HEK293 (cell line): ENCODE results near the gene IGF1R.

Experiments
- CTCF ChIA-PET: fragments of 350-600 bp; formaldehyde crosslinking; extraction: SDS; loops from one replicate; lab custom pipeline; 2021; ENCODE audit warnings: antibody characterized with exemption; lab: Yijun Ruan, JAX
- POLR2A ChIA-PET: fragments of 300-600 bp; formaldehyde crosslinking; extraction: SDS; loops from one replicate; lab custom pipeline; 2020; ENCODE audit warnings: antibody characterized with exemption, inconsistent platforms; lab: Yijun Ruan, JAX
- H3K27ac ChIP-seq: fragments of 200-500 bp; sonication (Bioruptor generic); 2 replicates; pipeline ENCODE4 v1.5.1; 2014; ENCODE audit warnings: low read depth, low read length, control low read depth, inconsistent platforms; ENCODE audit errors: extremely low read depth
- H3K36me3 ChIP-seq, 2 experiments: fragments of 200-500 bp in 1 of 2; sonication (Bioruptor generic) in 1 of 2; 1 replicate in 1 of 2; 2 replicates in 1 of 2; pipeline ENCODE4 v1.5.1; 2014 to 2017; ENCODE audit warnings: inconsistent platforms in 2 of 2, low read length in 2 of 2; ENCODE audit not compliant: control insufficient read depth in 2 of 2, insufficient read depth in 1 of 2
- H3K4me1 ChIP-seq: fragments of 200-500 bp; sonication (Bioruptor generic); 2 replicates; pipeline ENCODE4 v1.5.1; 2014; ENCODE audit warnings: mild to moderate bottlenecking, low read length, inconsistent platforms; ENCODE audit not compliant: control insufficient read depth, insufficient read depth
- H3K4me3 ChIP-seq: 2 replicates; pipeline ENCODE4 v1.5.1; 2011; ENCODE audit warnings: low read depth, mild to moderate bottlenecking, control low read depth, low read length, moderate library complexity
- H3K9me3 ChIP-seq: fragments of 200-500 bp; sonication (Bioruptor generic); 2 replicates; pipeline ENCODE4 v1.5.1; 2014; ENCODE audit warnings: low read depth, low read length, inconsistent platforms; ENCODE audit not compliant: control insufficient read depth, insufficient read depth
- ELK4 ChIP-seq: IDR thresholded peaks from 2 replicates; pipeline ENCODE4 v1.6.1; 2011; ENCODE audit warnings: mild to moderate bottlenecking, low read depth, low read length, borderline replicate concordance
- GFI1B ChIP-seq: fragments of 450-650 bp; formaldehyde crosslinking; IDR thresholded peaks from 2 replicates; pipeline ENCODE4 v1.5.1; 2016; ENCODE audit warnings: missing biosample characterization, missing genetic modification characterization
- HOXC10 ChIP-seq: sonication (generic); formaldehyde crosslinking; IDR thresholded peaks from 2 replicates; pipeline ENCODE4 v1.8.1; 2023; ENCODE audit warnings: mild to moderate bottlenecking, missing genetic modification reagents
- HOXD13 ChIP-seq: sonication (generic); formaldehyde crosslinking; IDR thresholded peaks from 2 replicates; pipeline ENCODE4 v1.8.0; 2022; ENCODE audit warnings: missing genetic modification reagents, borderline replicate concordance
- INSM2 ChIP-seq: fragments of 450-650 bp; formaldehyde crosslinking; IDR thresholded peaks from 2 replicates; pipeline ENCODE4 v1.5.1; 2016; ENCODE audit warnings: missing biosample characterization, missing genetic modification characterization
- KLF8 ChIP-seq: fragments of 450-650 bp; formaldehyde crosslinking; IDR thresholded peaks from 2 replicates; pipeline ENCODE4 v1.5.1; 2016; ENCODE audit warnings: missing biosample characterization, missing genetic modification characterization
- PRDM10 ChIP-seq: fragments of 450-650 bp; formaldehyde crosslinking; IDR thresholded peaks from 2 replicates; pipeline ENCODE4 v1.5.1; 2016; ENCODE audit warnings: missing biosample characterization, missing genetic modification characterization
- TCF7L2 ChIP-seq: IDR thresholded peaks from 2 replicates; pipeline ENCODE4 v1.6.1; 2011; ENCODE audit warnings: low read depth, mild to moderate bottlenecking, inconsistent platforms, low read length, moderate library complexity, borderline replicate concordance
- TSHZ1 ChIP-seq: fragments of 450-650 bp; formaldehyde crosslinking; IDR thresholded peaks from 2 replicates; pipeline ENCODE4 v1.5.1; 2016; ENCODE audit warnings: missing biosample characterization, missing genetic modification characterization, borderline replicate concordance
- ZBTB26 ChIP-seq: fragments of 450-650 bp; formaldehyde crosslinking; optimal IDR thresholded peaks from 2 replicates; pipeline ENCODE3; 2016; ENCODE audit warnings: missing biosample characterization, mild to moderate bottlenecking, missing genetic modification characterization
- ZBTB48 ChIP-seq: fragments of 450-650 bp; formaldehyde crosslinking; IDR thresholded peaks from 2 replicates; pipeline ENCODE4 v1.5.1; 2016; ENCODE audit warnings: missing biosample characterization, missing genetic modification characterization
- ZNF112 ChIP-seq: fragments of 450-650 bp; formaldehyde crosslinking; IDR thresholded peaks from 2 replicates; pipeline ENCODE4 v1.5.0; 2017; ENCODE audit warnings: missing biosample characterization, missing genetic modification characterization
- ZNF114 ChIP-seq: fragments of 450-650 bp; formaldehyde crosslinking; IDR thresholded peaks from 2 replicates; pipeline ENCODE4 v1.5.0; 2017; ENCODE audit warnings: missing biosample characterization, missing genetic modification characterization
- ZNF311 ChIP-seq: fragments of 450-650 bp; formaldehyde crosslinking; IDR thresholded peaks from 2 replicates; pipeline ENCODE4 v1.5.1; 2017; ENCODE audit warnings: missing biosample characterization, missing genetic modification characterization, borderline replicate concordance
- ZNF335 ChIP-seq: fragments of 450-650 bp; formaldehyde crosslinking; conservative IDR thresholded peaks from 2 replicates; pipeline ENCODE4 v1.5.1; 2016; ENCODE audit warnings: missing biosample characterization, missing genetic modification characterization
- ZNF366 ChIP-seq: fragments of 450-650 bp; formaldehyde crosslinking; conservative IDR thresholded peaks from 2 replicates; pipeline ENCODE4 v1.5.1; 2016; ENCODE audit warnings: missing biosample characterization, missing genetic modification characterization
- ZNF37A ChIP-seq: fragments of 450-650 bp; IDR thresholded peaks from 2 replicates; pipeline ENCODE4 v1.5.1; 2018; ENCODE audit warnings: missing biosample characterization, missing genetic modification characterization
- ZNF394 ChIP-seq: fragments of 450-650 bp; formaldehyde crosslinking; IDR thresholded peaks from 2 replicates; pipeline ENCODE4 v1.5.1; 2016; ENCODE audit warnings: missing biosample characterization, missing genetic modification characterization, mild to moderate bottlenecking, moderate library complexity, borderline replicate concordance
- ZNF416 ChIP-seq: fragments of 450-650 bp; formaldehyde crosslinking; IDR thresholded peaks from 2 replicates; pipeline ENCODE4 v1.5.1; 2016; ENCODE audit warnings: missing biosample characterization, missing genetic modification characterization
- ZNF48 ChIP-seq: fragments of 450-650 bp; formaldehyde crosslinking; IDR thresholded peaks from 2 replicates; pipeline ENCODE4 v1.5.1; 2016; ENCODE audit warnings: missing biosample characterization, missing genetic modification characterization
- ZNF560 ChIP-seq: fragments of 450-650 bp; formaldehyde crosslinking; IDR thresholded peaks from 2 replicates; pipeline ENCODE4 v1.5.1; 2017; ENCODE audit warnings: missing biosample characterization, missing genetic modification characterization, borderline replicate concordance
- ZNF580 ChIP-seq: fragments of 450-650 bp; formaldehyde crosslinking; IDR thresholded peaks from 2 replicates; pipeline ENCODE4 v1.5.1; 2016; ENCODE audit warnings: missing biosample characterization, missing genetic modification characterization
- ZNF843 ChIP-seq: fragments of 450-650 bp; formaldehyde crosslinking; IDR thresholded peaks from 2 replicates; pipeline ENCODE4 v1.5.1; 2016; ENCODE audit warnings: missing biosample characterization, missing genetic modification characterization
- ZSCAN23 ChIP-seq: fragments of 450-650 bp; formaldehyde crosslinking; IDR thresholded peaks from 2 replicates; pipeline ENCODE4 v1.5.1; 2016; ENCODE audit warnings: missing biosample characterization, missing genetic modification characterization

Gene IGF1R

GRCh38 chr15:98621021-98621420 lies 27.3 kb upstream of the IGF1R start:
- H3K4me3 ChIP-seq: no peak overlapping the region
- no peak overlapping the region for H3K27ac ChIP-seq
- ChIA-PET POLR2A (no interaction called here), CTCF (interaction anchor here (0.7 to 1.1 kb wide), 3 partner anchors 8 to 98 kb away, joined by 3 to 4 read pairs (median 3); no protein-coding TSS in a partner anchor)
- TF ChIP-seq ZNF114 (tag by site-specific recombination) (no peak), ZBTB48 (tag by site-specific recombination) (no peak), ZNF366 (tag by site-specific recombination) (no peak), KLF8 (no peak), TSHZ1 (tag by site-specific recombination) (no peak), ZNF48 (tag by site-specific recombination) (no peak), HOXC10 (CRISPR knock-in tag) (no peak), HOXD13 (CRISPR knock-in tag) (no peak), ZNF416 (tag by site-specific recombination) (no peak), ZNF394 (tag by site-specific recombination) (no peak), ELK4 (no peak), ZNF37A (tag by site-specific recombination) (no peak), ZNF843 (tag by site-specific recombination) (no peak), ZNF335 (no peak), ZBTB26 (tag by site-specific recombination) (no peak), PRDM10 (tag by site-specific recombination) (no peak)
- no peaks in the 10 kb centered on the region for H3K36me3 ChIP-seq
- peaks cover 14% of the 10 kb centered on the region for H3K4me1 ChIP-seq
- H3K9me3 ChIP-seq: no peaks in the 10 kb centered on the region

- ChIA-PET CTCF (no interaction called here), POLR2A (no interaction called here)
- Histone ChIP-seq H3K9me3 (no peaks in the 10 kb centered on the region), H3K36me3 (no peaks in the 10 kb centered on the region; a peak in 1 of 3 replicates), H3K4me1 (no peaks in the 10 kb centered on the region), H3K27ac (no peak overlapping the region), H3K4me3 (no peak overlapping the region)
- TF ChIP-seq ZNF366 (tag by site-specific recombination): no peak
- TF ChIP-seq INSM2 (tag by site-specific recombination): no peak
- TF ChIP-seq ZSCAN23 (tag by site-specific recombination): no peak
- TF ChIP-seq TCF7L2: no peak
- TF ChIP-seq ZNF560: no peak
- no peak for TF ChIP-seq GFI1B (tag by site-specific recombination)
- TF ChIP-seq ZNF112 (tag by site-specific recombination): no peak
- no peak for TF ChIP-seq ZNF311 (tag by site-specific recombination)
- no peak for TF ChIP-seq ZNF580 (tag by site-specific recombination)
Measured at GRCh38 chr15:98625614-98626013, 22.7 kb upstream of the IGF1R start.
